Keratinocyte (primary cell): ENCODE results near the gene A3GALT2. TPM values are rescaled to one million over a fixed set of nuclear protein-coding genes. Genes with fewer than 3 reads are reported as not detected.

Source experiments
- DNase-seq: peaks from one replicate; pipeline ENCODE4 v3.0.0-alpha.2; 2011; ENCODE audit warnings: low read depth, missing footprints, low spot score
- FAIRE-seq: peaks from 2 replicates; lab custom pipeline; 2011; peaks lifted over from hg19 to GRCh38; lab: Jason Lieb, UNC
- H2AFZ ChIP-seq: 2 replicates; pipeline ENCODE4 v1.6.0; 2012; ENCODE audit warnings: low read length, control low read depth, inconsistent platforms; ENCODE audit not compliant: control insufficient read depth
- H3K27ac ChIP-seq: 2 replicates; pipeline ENCODE4 v1.5.1; 2011; ENCODE audit warnings: low read length; ENCODE audit not compliant: control insufficient read depth, insufficient read depth
- H3K27me3 ChIP-seq: 3 replicates; pipeline ENCODE4 v1.6.0; 2011; ENCODE audit warnings: low read length; ENCODE audit not compliant: control insufficient read depth, insufficient read depth; ENCODE audit errors: extremely low read depth
- H3K36me3 ChIP-seq, 2 experiments: 2 replicates in 1 of 2; 3 replicates in 1 of 2; pipeline ENCODE4 v1.5.1; 2011; ENCODE audit warnings: low read length in 2 of 2, mild to moderate bottlenecking in 1 of 2; ENCODE audit not compliant: control insufficient read depth in 2 of 2, insufficient read depth in 2 of 2; ENCODE audit errors: extremely low read depth in 1 of 2
- H3K4me1 ChIP-seq: 3 replicates; pipeline ENCODE4 v1.5.1; 2011; ENCODE audit warnings: low read length; ENCODE audit not compliant: control insufficient read depth, insufficient read depth; ENCODE audit errors: extremely low read depth
- H3K4me2 ChIP-seq: 3 replicates; pipeline ENCODE4 v1.6.0; 2011; ENCODE audit warnings: low read depth, low read length; ENCODE audit not compliant: control insufficient read depth, insufficient read depth; ENCODE audit errors: extremely low read depth
- H3K4me3 ChIP-seq, 3 experiments: fragments of 200-600 bp in 1 of 3; sonication (generic) in 1 of 3; 2 replicates in 2 of 3; 3 replicates in 1 of 3; pipeline ENCODE4 v1.5.1; 2011 to 2016; ENCODE audit warnings: low read length in 3 of 3, mild to moderate bottlenecking in 3 of 3, control low read depth in 2 of 3, inconsistent platforms in 1 of 3, low read depth in 1 of 3, mixed read lengths in 1 of 3, mixed run types in 1 of 3, moderate library complexity in 1 of 3; ENCODE audit not compliant: control insufficient read depth in 2 of 3, insufficient read depth in 2 of 3; ENCODE audit errors: extremely low read depth in 1 of 3
- H3K79me2 ChIP-seq: 2 replicates; pipeline ENCODE4 v1.6.0; 2012; ENCODE audit warnings: low read length; ENCODE audit not compliant: control insufficient read depth, insufficient read depth
- H3K9ac ChIP-seq: 3 replicates; pipeline ENCODE4 v1.6.0; 2011; ENCODE audit warnings: low read length; ENCODE audit not compliant: control insufficient read depth, insufficient read depth; ENCODE audit errors: extremely low read depth
- H3K9me1 ChIP-seq: 3 replicates; pipeline ENCODE4 v1.6.0; 2011; ENCODE audit warnings: low read length; ENCODE audit not compliant: control insufficient read depth, insufficient read depth; ENCODE audit errors: extremely low read depth
- H3K9me3 ChIP-seq: 2 replicates; pipeline ENCODE4 v1.5.1; 2012; ENCODE audit warnings: low read depth, low read length; ENCODE audit not compliant: control insufficient read depth
- H4K20me1 ChIP-seq: 3 replicates; pipeline ENCODE4 v1.6.0; 2011; ENCODE audit warnings: low read length; ENCODE audit not compliant: control insufficient read depth, insufficient read depth; ENCODE audit errors: extremely low read depth
- EZH2 ChIP-seq: IDR thresholded peaks from one replicate; pipeline ENCODE4 v1.6.1; 2012; ENCODE audit warnings: inconsistent platforms, mild to moderate bottlenecking, low read length, moderate library complexity
- dilution Hi-C: fragments of 300-500 bp; cut with MboI; formaldehyde crosslinking; loops from one replicate; pipeline ENCODE4 v1.7.0; 2020; ENCODE audit warnings: low sequenced_read_pairs; ENCODE audit not compliant: extremely low pct_ligation_motif_present
- polyA plus RNA-seq, 5 experiments: library from polyadenylated mRNA; depleted of rRNA in 3 of 5; stranded (reverse) in 3 of 5; stranded (forward) in 1 of 5; unstranded in 1 of 5; fragments of >200 nt; gene quantifications; 1 replicate in 1 of 5; 2 replicates in 3 of 5; 3 replicates in 1 of 5; pipeline versions ENCODE4 v1.2.1 to v1.2.3, GENCODE V29; 2011 to 2012; ENCODE audit warnings: missing spikeins in 2 of 5, low read depth in 1 of 5, low replicate concordance in 1 of 5
- TF ChIP-seq, protein P1 (sequence below), 3 experiments: IDR thresholded peaks in 1 of 3; conservative IDR thresholded peaks in 1 of 3; optimal IDR thresholded peaks in 1 of 3; 2 replicates in 2 of 3; 3 replicates in 1 of 3; pipeline versions ENCODE3 to v1.5.1; 2011; ENCODE audit warnings: low read length in 3 of 3, mild to moderate bottlenecking in 3 of 3, moderate library complexity in 2 of 3, control low read depth in 1 of 3, inconsistent platforms in 1 of 3; ENCODE audit not compliant: insufficient read depth in 2 of 3; ENCODE audit errors: extremely low read depth in 1 of 3

Gene A3GALT2
- polyA plus RNA-seq, 1 donor (not counting 4 experiments of a cell fraction or from before 2014, with no cell fraction given): not detected

DNA sequence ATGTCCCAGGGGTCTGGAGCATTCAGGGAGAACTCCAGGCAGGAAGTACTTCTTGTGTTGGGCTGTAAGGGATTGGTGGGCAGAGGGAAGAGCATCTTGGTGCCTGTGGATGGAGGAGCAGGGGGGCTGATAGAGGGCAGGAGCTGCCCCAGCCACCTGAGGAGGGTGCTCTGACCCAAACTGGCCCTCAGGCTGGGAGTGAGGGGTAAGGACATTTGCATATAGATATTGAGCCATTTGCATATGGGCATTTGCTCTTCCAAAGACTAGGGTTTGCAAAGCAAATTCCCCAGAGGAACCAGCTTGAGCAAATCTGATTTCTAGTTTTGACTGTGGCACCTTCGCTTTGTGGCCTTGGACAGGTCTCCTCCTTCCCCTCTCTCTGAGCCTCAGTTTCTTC, 46.5 kb downstream of the A3GALT2 start:
- no peaks in the 10 kb centered on the region for H3K27me3 ChIP-seq
- no peak overlapping the region for H3K4me3 ChIP-seq
- H3K9me3 ChIP-seq: no peaks in the 10 kb centered on the region
- H4K20me1 ChIP-seq: no peaks in the 10 kb centered on the region
- FAIRE-seq (no peak), DNase-seq (no peak)
- H3K9me1 ChIP-seq: no peaks in the 10 kb centered on the region
- H2AFZ ChIP-seq: no peak overlapping the region
- H3K9ac ChIP-seq: no peak overlapping the region
- dilution Hi-C loops: no loop called here
- no peak overlapping the region for H3K4me2 ChIP-seq
- peaks cover 0 to 2% of the 10 kb centered on the region in 2 experiments for H3K36me3 ChIP-seq
- no peak overlapping the region for H3K27ac ChIP-seq
- H3K4me1 ChIP-seq: no peaks in the 10 kb centered on the region
- no peak for TF ChIP-seq EZH2
- no peaks in the 10 kb centered on the region for H3K79me2 ChIP-seq

DNA sequence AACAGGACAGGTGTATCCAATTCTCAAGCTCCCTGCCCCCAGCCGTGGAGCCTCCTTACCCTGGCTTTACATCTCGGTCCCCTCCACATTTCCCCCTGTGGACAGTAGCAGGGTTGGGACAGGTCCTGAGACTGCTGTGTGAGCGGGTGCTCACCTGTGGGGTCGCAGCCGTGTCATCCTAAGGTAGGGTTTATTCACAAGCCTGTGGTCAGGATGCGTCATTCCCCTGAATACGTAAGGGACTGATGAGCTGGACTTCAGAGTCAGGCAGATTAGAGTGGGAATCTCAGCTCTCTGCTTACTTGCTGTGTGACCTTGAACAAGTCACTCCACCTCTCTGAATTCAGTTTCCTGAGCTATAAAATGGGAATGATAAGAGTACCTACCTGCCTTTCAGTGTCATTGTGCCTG, 46.9 kb downstream of the A3GALT2 start:
- Histone ChIP-seq H3K4me2 (no peak overlapping the region), H3K9me1 (no peaks in the 10 kb centered on the region), H2AFZ (no peak overlapping the region), H3K9ac (no peak overlapping the region), H4K20me1 (no peaks in the 10 kb centered on the region), H3K4me3 (no peak overlapping the region), H3K79me2 (no peaks in the 10 kb centered on the region), H3K27me3 (no peaks in the 10 kb centered on the region), H3K4me1 (no peaks in the 10 kb centered on the region), H3K27ac (no peak overlapping the region), H3K9me3 (no peaks in the 10 kb centered on the region), H3K36me3 (peaks cover 0 to 2% of the 10 kb centered on the region in 2 experiments)
- dilution Hi-C loops: no loop called here
- TF ChIP-seq EZH2: no peak
- TF ChIP-seq, protein P1, sequence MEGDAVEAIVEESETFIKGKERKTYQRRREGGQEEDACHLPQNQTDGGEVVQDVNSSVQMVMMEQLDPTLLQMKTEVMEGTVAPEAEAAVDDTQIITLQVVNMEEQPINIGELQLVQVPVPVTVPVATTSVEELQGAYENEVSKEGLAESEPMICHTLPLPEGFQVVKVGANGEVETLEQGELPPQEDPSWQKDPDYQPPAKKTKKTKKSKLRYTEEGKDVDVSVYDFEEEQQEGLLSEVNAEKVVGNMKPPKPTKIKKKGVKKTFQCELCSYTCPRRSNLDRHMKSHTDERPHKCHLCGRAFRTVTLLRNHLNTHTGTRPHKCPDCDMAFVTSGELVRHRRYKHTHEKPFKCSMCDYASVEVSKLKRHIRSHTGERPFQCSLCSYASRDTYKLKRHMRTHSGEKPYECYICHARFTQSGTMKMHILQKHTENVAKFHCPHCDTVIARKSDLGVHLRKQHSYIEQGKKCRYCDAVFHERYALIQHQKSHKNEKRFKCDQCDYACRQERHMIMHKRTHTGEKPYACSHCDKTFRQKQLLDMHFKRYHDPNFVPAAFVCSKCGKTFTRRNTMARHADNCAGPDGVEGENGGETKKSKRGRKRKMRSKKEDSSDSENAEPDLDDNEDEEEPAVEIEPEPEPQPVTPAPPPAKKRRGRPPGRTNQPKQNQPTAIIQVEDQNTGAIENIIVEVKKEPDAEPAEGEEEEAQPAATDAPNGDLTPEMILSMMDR (optimal IDR thresholded peaks at IDR 0.05 in 1 of 3, IDR thresholded peaks at IDR 0.05 in 1 of 3, conservative IDR thresholded peaks at IDR 0.05 in 1 of 3; ENCODE audit: extremely low read depth in 1 of 3, insufficient read depth in 2 of 3, low read length in 3 of 3): no peak
- no peak for DNase-seq
- FAIRE-seq: no peak

DNA sequence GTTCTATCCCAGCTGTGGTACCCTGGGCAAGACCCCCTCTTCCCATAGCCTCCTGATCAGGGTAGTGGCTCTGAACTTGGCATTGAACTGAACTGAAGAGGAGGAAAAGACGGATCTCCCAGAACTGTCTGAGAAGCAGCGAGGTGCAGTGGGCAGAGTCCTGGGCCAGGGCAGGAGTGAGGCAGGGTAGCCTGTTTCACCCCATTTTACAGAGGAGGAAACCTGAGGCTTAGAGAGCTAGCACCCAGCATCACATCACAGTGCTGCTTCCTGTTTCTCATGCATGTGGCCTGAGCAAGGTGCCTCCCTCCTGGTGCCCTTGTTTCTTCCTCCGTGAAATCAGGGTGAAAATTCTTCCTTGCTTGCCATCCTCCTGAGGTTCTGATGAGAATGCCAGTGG, 47.5 kb downstream of the A3GALT2 start:
- Histone ChIP-seq H3K4me2 (no peak overlapping the region), H3K9me3 (no peaks in the 10 kb centered on the region), H3K79me2 (no peaks in the 10 kb centered on the region), H2AFZ (no peak overlapping the region), H3K4me3 (no peak overlapping the region), H4K20me1 (no peaks in the 10 kb centered on the region), H3K9me1 (no peaks in the 10 kb centered on the region), H3K36me3 (peaks cover 0 to 2% of the 10 kb centered on the region in 2 experiments), H3K27ac (no peak overlapping the region), H3K27me3 (no peaks in the 10 kb centered on the region), H3K4me1 (no peaks in the 10 kb centered on the region), H3K9ac (no peak overlapping the region)
- FAIRE-seq: no peak
- TF ChIP-seq, protein P1 (optimal IDR thresholded peaks at IDR 0.05 in 1 of 3, IDR thresholded peaks at IDR 0.05 in 1 of 3, conservative IDR thresholded peaks at IDR 0.05 in 1 of 3; ENCODE audit: extremely low read depth in 1 of 3, insufficient read depth in 2 of 3, low read length in 3 of 3): no peak
- TF ChIP-seq EZH2: no peak
- DNase-seq: no peak
- dilution Hi-C loops: no loop called here
